HG03045 (cell line): ENCODE measurements around the gene ROBO1.

Experiments used
- ATAC-seq: cut with Tn5 transposase; IDR thresholded peaks from one replicate; pipeline ENCODE4 v1.9.1; 2021; ENCODE audit warnings: mild to moderate bottlenecking, moderate library complexity; ENCODE audit not compliant: unreplicated experiment

The ROBO1 gene

GRCh38 chr3:79385211-79385610 lies 382.6 kb downstream of the ROBO1 start:
- ATAC-seq, result no peak

- no peak for ATAC-seq
Measured at GRCh38 chr3:79383402-79384012, 384.3 kb downstream of the ROBO1 start.

DNA sequence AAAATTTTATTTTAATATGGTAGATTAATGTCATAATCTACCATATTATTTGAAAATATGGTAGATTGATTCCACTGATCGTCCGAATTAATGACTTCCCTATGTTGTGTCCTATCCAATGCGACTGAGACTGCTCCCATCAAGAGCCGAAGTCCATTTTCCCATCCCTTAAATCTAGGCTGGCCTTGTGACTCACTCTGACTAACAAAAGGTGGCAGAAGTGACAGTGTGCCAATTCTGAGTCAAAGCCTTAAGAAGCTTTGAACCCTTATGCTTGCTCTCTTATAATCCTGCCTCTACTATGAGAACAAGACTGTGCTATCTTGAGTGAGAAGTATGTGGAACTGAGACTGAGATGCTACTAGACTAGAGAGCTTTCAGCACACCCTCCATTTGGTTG lies 387.2 kb downstream of the ROBO1 start:
- no peak for ATAC-seq

GRCh38 chr3:79378064-79378463 lies 389.7 kb downstream of the ROBO1 start:
- ATAC-seq, result no peak

- no peak for ATAC-seq
Measured at GRCh38 chr3:79369306-79369705, 398.5 kb downstream of the ROBO1 start.

GRCh38 chr3:79368403-79368802 lies 399.4 kb downstream of the ROBO1 start:
- no peak for ATAC-seq

- no peak for ATAC-seq
Measured at GRCh38 chr3:79367803-79368202, 400.0 kb downstream of the ROBO1 start.

DNA sequence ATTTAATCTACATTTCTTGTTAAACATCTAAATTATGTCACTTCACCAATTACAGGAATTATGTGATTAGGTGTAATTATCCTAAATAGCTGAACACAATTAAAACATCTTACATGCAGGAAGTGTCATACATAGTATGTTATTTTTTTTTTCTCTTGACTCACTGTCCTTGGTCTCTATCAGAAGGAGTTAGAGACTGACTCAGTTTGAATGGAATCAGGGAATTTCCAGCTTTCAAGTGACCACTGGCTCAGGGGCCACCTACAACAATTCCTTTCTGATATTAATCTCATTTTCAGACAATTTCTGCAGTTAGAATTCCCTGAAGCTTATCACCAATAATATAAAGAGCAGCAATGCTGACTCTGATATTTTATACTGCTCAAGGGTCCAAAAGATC lies 400.7 kb downstream of the ROBO1 start:
- ATAC-seq, result no peak

DNA sequence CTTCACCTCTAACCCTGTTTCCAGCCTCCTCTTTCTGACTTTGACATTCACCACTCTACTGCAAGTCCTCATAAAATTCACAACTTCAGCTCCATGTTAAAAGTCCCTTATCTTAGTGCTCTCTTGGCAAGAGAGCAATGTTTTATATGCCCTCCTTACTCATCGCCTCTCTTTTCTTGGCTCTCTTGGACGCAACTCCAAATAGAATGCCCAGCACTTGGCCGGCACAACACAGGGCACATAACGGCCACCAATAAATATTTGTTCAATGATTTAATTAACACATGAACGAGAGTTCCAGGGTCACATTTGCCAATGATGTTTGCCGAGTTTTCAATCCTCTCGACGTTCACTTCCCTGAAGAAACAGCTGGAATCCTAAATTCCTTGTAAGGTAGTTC lies 401.4 kb downstream of the ROBO1 start:
- no peak for ATAC-seq

GRCh38 chr3:79364784-79365183 lies 403.0 kb downstream of the ROBO1 start:
- no peak for ATAC-seq

- no peak for ATAC-seq
Measured at GRCh38 chr3:79362571-79363270, 405.1 kb downstream of the ROBO1 start.

- ATAC-seq, result no peak
Measured at GRCh38 chr3:79361748-79362378, 405.9 kb downstream of the ROBO1 start.

- ATAC-seq, result no peak
Measured at GRCh38 chr3:79358327-79358726, 409.5 kb downstream of the ROBO1 start.

GRCh38 chr3:79354179-79354688 lies 413.6 kb downstream of the ROBO1 start:
- ATAC-seq, result no peak

DNA sequence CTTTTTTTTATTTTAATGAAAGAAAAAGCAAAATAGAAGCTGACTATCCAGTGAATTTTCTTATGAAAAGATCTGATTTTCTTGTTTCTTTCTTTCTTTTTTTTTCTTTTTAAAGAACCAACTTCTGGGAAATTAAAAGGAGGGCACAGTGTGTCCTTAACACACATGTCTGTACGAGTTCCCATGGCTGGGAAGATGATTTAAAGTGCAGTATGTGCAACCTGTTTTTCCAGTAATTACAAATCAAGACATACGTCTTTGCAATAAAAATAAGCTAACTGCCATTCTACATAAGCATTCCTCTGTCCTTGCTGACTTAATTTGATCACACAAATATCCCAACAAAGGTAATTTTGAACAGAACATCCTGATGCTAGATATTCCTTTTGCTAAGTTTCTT lies 416.1 kb downstream of the ROBO1 start:
- no peak for ATAC-seq

DNA sequence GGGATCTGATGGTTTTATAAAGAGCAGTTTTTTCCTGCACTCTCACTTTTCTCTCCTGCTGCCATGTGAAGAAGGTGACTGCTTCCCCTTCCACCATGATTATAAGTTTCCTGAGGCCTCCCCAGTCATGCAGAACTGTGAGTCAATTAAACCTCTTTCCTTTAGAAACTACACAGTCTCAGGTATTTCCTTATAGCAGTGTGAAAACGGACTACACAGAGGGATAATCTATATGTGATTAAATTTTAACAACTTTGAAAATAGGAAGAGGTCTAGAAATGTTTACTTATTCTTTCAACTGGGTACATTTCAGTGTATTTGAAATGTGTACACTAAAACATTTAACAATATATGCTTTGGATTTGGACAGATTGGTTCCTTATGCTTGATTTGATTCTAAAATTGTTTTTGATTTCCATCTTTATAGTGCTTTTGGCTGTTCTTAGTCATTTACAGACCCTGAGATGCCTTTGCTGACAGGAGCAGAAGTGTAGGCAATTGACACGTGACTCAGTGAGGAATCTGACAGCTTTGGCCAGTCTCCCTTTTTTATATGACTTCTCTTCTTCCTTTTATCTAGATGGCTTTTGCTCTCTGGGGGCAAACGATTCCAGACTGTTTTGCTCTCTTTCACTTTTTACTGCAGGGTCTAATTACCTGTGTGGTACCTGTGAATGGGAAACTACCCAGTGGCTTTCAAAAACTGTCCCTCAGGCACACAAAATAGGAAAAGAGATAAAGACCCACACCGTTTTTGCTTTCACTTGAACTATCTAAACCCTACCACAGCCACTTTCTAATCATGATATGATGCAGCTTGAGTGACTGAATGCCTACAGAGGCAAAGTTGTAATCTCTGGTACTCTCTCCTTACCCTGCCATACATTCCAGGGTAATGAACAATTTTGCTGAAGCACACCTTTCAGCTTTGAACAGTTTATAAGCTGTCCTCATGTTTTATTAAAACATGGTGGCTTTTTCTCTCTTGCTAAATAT lies 422.6 kb downstream of the ROBO1 start:
- ATAC-seq, result no peak

DNA sequence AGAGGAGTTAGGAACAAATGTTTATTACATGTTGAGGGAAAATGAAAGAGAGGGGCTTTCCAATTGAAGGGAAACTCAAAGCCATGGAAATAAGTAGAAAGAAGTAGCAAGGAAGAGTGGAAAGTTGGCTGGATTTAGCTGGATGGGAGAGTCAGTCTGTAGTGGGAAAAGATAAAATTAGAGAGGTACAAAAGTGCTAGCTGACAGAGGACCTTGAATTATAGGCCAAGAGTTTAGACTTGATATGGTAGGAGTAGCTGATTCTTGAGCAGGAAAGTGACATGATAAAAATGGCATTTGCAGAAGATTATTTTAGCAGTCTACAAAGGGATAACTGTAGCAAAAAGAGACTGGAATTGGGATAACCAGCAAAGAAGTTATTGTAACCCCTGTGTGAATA lies 425.8 kb downstream of the ROBO1 start:
- ATAC-seq, result no peak

DNA sequence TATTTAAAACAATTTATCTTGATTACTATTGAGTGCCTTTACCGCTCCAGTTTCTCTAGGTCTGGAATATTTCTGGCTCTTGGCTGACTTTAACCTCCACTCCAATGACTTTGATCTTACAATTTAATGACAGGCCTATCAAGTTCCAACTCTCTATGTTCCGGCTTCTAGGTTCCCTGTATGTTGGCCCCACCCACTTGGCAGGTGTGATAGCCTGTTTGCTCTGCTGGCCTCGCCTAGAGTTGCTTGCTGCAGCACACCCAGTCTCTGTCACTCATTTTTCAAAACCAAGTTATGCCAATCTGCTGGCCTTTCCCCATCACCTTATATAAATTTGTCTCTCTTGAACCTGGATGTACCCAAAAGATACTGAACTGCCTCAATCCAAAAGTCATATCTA lies 428.0 kb downstream of the ROBO1 start:
- ATAC-seq, result no peak

GRCh38 chr3:79337798-79338197 lies 430.0 kb downstream of the ROBO1 start:
- ATAC-seq, result no peak

- no peak for ATAC-seq
Measured at GRCh38 chr3:79329154-79329553, 438.6 kb downstream of the ROBO1 start.

- ATAC-seq, result no peak
Measured at GRCh38 chr3:79326642-79327041, 441.2 kb downstream of the ROBO1 start.
